Osteocyte (in vitro differentiated cells): Measurements from ENCODE around the gene TGIF1. TPM values are rescaled to one million over a fixed set of nuclear protein-coding genes. Genes with fewer than 3 reads are reported as not detected.

Experiments
- DNase-seq: peaks from one replicate; pipeline ENCODE4 v3.0.0; 2021; ENCODE audit warnings: mixed read lengths; ENCODE audit not compliant: unreplicated experiment; ENCODE audit errors: extremely low spot score
- H3K27ac Mint-ChIP-seq: one replicate; pipeline ENCODE4 v1.8.0; 2021; ENCODE audit warnings: mild to moderate bottlenecking, mixed read lengths; ENCODE audit not compliant: unreplicated experiment
- H3K27me3 Mint-ChIP-seq: one replicate; pipeline ENCODE4 v1.8.0; 2021; ENCODE audit warnings: mixed read lengths; ENCODE audit not compliant: unreplicated experiment
- H3K36me3 Mint-ChIP-seq: one replicate; pipeline ENCODE4 v1.8.0; 2021; ENCODE audit warnings: mixed read lengths; ENCODE audit not compliant: unreplicated experiment
- H3K4me1 Mint-ChIP-seq: one replicate; pipeline ENCODE4 v1.8.0; 2021; ENCODE audit warnings: mixed read lengths; ENCODE audit not compliant: unreplicated experiment
- H3K4me3 Mint-ChIP-seq: one replicate; pipeline ENCODE4 v1.8.0; 2021; ENCODE audit warnings: mild to moderate bottlenecking, moderate library complexity, mixed read lengths; ENCODE audit not compliant: unreplicated experiment
- H3K9me3 Mint-ChIP-seq: one replicate; pipeline ENCODE4 v1.8.0; 2021; ENCODE audit warnings: mixed read lengths; ENCODE audit not compliant: unreplicated experiment
- total RNA-seq: library from RNA; stranded (reverse); gene quantifications from 2 replicates; pipeline ENCODE4 v1.2.1, GENCODE V29; 2021
- TF ChIP-seq, protein P1 (sequence below): fragments of 200-600 bp; sonication (generic); IDR thresholded peaks from 2 replicates; pipeline ENCODE4 v1.5.0; 2021; ENCODE audit warnings: antibody characterized with exemption, mild to moderate bottlenecking, moderate library complexity

Gene TGIF1
- total RNA-seq, 1 donor from 2014 or later = 83.0 TPM

DNA sequence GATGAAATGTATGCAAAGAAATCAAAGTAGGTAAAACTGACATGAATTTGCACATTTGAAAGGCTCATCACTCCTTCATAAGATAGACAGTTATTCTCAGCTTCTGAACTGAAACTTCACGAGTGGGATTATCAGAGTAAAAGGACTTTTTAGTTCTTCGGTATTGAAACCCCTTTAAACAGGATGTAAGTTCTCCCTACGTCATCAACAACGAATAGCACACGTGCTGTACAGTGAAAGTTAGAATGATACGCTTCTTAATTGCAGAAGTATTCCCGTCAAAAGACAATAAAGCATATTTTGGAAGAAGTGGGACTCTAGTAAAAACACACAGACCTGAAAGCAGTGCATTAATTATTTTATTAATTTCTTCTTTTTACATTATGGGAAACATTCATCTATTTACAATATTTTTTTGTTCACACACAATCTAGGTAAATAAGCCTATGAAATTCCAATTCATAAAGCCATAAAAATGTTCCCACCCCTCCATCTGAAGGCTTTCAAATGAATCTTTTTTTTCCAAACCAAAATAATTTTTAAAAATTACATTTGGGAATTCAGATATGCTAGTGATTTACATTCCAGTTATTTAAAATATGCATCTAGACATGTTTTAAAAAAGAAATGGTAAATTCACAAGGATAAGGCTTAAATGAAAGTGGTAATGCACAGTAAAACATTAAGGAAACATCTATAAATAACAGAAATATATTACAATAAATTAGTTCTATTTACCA is 45.9 kb downstream of the TGIF1 start:
- Mint-ChIP-seq H3K36me3 (no peaks in the 10 kb centered on the region), H3K4me3 (no peak overlapping the region), H3K27ac (no peak overlapping the region), H3K27me3 (no peaks in the 10 kb centered on the region), H3K9me3 (no peaks in the 10 kb centered on the region), H3K4me1 (peaks cover 20% of the 10 kb centered on the region)
- DNase-seq = no peak
- TF ChIP-seq, protein P1, sequence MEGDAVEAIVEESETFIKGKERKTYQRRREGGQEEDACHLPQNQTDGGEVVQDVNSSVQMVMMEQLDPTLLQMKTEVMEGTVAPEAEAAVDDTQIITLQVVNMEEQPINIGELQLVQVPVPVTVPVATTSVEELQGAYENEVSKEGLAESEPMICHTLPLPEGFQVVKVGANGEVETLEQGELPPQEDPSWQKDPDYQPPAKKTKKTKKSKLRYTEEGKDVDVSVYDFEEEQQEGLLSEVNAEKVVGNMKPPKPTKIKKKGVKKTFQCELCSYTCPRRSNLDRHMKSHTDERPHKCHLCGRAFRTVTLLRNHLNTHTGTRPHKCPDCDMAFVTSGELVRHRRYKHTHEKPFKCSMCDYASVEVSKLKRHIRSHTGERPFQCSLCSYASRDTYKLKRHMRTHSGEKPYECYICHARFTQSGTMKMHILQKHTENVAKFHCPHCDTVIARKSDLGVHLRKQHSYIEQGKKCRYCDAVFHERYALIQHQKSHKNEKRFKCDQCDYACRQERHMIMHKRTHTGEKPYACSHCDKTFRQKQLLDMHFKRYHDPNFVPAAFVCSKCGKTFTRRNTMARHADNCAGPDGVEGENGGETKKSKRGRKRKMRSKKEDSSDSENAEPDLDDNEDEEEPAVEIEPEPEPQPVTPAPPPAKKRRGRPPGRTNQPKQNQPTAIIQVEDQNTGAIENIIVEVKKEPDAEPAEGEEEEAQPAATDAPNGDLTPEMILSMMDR = no peak

- TF ChIP-seq, protein P1 = no peak
- H3K4me1 Mint-ChIP-seq = peaks cover 25% of the 10 kb centered on the region
- H3K27me3 Mint-ChIP-seq = no peaks in the 10 kb centered on the region
- no peaks in the 10 kb centered on the region for H3K36me3 Mint-ChIP-seq
- no peak overlapping the region for H3K27ac Mint-ChIP-seq
- H3K4me3 Mint-ChIP-seq = peak overlapping the region; percentile 73
- no peaks in the 10 kb centered on the region for H3K9me3 Mint-ChIP-seq
- DNase-seq = no peak
Measured at GRCh38 chr18:3498698-3499471, 48.9 kb downstream of the TGIF1 start.

GRCh38 chr18:3499501-3499900 is 49.5 kb downstream of the TGIF1 start:
- peaks cover 25% of the 10 kb centered on the region for H3K4me1 Mint-ChIP-seq
- H3K27me3 Mint-ChIP-seq = no peaks in the 10 kb centered on the region
- TF ChIP-seq, protein P1 = no peak
- no peaks in the 10 kb centered on the region for H3K36me3 Mint-ChIP-seq
- H3K27ac Mint-ChIP-seq = no peak overlapping the region
- DNase-seq = no peak
- H3K4me3 Mint-ChIP-seq = peak overlapping the region; percentile 73
- no peaks in the 10 kb centered on the region for H3K9me3 Mint-ChIP-seq

GRCh38 chr18:3500016-3500415 is 50.0 kb downstream of the TGIF1 start:
- Mint-ChIP-seq H3K4me3 (no peak overlapping the region), H3K27ac (no peak overlapping the region), H3K9me3 (no peaks in the 10 kb centered on the region), H3K27me3 (no peaks in the 10 kb centered on the region), H3K36me3 (no peaks in the 10 kb centered on the region), H3K4me1 (peaks cover 25% of the 10 kb centered on the region)
- DNase-seq = no peak
- TF ChIP-seq, protein P1 = no peak

DNA sequence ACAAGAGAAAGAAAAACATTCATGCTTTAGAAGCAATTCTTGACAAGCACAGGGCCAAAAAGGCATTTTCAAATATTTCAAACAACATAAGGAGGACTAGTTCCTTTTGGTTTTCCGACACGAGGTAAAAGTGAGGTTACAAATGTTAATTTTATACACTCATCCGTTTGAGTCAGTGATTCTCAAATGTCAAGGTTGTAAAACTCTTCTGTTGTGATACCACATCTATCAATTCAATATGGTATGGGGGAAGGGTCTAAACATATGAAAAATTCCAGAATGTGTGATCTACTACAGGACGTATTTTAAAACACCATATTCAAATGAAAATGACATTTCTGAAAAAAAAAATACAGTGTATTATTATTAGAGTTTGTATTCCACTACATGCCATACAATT is 52.7 kb downstream of the TGIF1 start:
- H3K27ac Mint-ChIP-seq = no peak overlapping the region
- no peaks in the 10 kb centered on the region for H3K9me3 Mint-ChIP-seq
- H3K4me1 Mint-ChIP-seq = peaks cover 19% of the 10 kb centered on the region
- TF ChIP-seq, protein P1 = no peak
- no peak for DNase-seq
- no peaks in the 10 kb centered on the region for H3K36me3 Mint-ChIP-seq
- no peaks in the 10 kb centered on the region for H3K27me3 Mint-ChIP-seq
- no peak overlapping the region for H3K4me3 Mint-ChIP-seq
